GM12873 (cell line): Measurements from ENCODE around the gene CACNA1S.
A peak's percentile ranks its signal among the peaks of the same experiment; 100 is the strongest.

Source experiments
- CTCF ChIP-seq: IDR thresholded peaks from 2 replicates; pipeline ENCODE4 v1.5.1; 2012; ENCODE audit warnings: low read depth, mild to moderate bottlenecking, moderate library complexity, low read length, control low read depth; ENCODE audit not compliant: insufficient read depth; ENCODE audit errors: missing control alignments

The CACNA1S gene

GRCh38 chr1:201026234-201026633, 86.0 kb downstream of the CACNA1S start:
- no peak for TF ChIP-seq CTCF

GRCh38 chr1:201025571-201026002, 86.6 kb downstream of the CACNA1S start:
- peak; percentile 64 for TF ChIP-seq CTCF

GRCh38 chr1:201024625-201024998, 87.6 kb downstream of the CACNA1S start:
- TF ChIP-seq CTCF, result no peak

- TF ChIP-seq CTCF, result no peak
Measured at GRCh38 chr1:201023920-201024624, 88.2 kb downstream of the CACNA1S start.

GRCh38 chr1:201023517-201023902, 88.7 kb downstream of the CACNA1S start, which contains the start of gene KIF21B:
TSS of gene KIF21B (minus strand) at chr1:201023714. CDS start at chr1:201023383, 331 bp downstream.
- no peak for TF ChIP-seq CTCF

- no peak for TF ChIP-seq CTCF
Measured at GRCh38 chr1:201022820-201023516, 89.3 kb downstream of the CACNA1S start.

- no peak for TF ChIP-seq CTCF
Measured at GRCh38 chr1:201022493-201022819, 89.8 kb downstream of the CACNA1S start.
